Measurements from ENCODE around the gene TNFRSF13B.

The TNFRSF13B gene

DNA sequence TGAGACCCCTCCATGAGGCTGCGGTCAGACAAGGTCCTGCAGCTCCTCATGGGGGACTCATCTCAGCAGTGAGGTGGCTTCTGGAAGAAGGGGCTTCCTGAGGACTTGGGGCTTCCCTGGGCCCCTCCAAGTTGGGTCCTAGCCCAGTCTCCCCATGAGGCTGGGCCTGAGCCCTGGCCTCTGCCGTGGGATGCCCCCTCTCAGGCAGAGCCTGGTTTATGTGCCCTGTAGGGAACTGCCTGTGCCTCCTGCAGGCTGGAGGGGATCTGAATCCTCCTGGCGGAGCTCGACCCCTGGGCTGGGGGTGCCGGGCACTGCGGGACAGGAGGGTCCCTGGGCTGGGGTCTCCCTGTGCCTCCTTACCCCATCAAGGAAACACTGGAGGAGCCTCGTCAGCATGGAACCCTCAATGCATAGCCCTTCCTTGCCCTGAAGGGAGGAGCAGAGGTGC, 45.8 kb downstream of the TNFRSF13B start:
- no peak overlapping the region for H2BK15ac ChIP-seq (replicated peaks; ENCODE audit: low read depth)

DNA sequence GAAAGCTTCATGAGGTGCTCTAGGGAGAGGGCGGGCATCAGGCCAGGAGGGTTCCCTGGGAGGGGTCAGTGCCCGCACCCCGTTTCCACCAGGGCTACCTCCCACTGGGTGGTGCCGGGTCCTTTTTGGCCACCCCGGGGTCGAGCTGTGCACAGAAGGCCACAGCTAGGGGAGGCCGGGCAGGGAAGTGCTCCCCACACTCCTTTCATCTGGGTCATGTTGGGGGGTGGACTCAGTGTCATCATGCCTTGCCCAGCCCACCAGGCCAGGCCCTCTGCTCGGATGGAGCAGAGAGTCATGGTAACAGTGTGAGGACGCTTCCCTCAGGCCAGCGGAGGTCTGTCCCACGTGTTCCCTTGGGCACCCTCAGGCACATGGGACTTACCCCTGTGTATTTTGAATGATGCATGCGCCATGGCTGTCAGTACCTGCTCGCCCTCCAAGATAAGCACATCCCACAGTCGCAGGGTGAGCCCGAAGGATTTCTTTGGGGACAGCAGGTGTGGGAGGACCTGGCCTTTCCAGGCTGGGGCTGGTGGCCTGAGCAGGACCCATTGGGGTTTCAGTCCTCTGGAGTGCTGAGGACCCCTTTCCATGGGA, 46.4 kb downstream of the TNFRSF13B start:
- no peak overlapping the region for H3K9ac ChIP-seq (ENCODE audit: low read length)
- no peak overlapping the region for H3K27ac ChIP-seq (ENCODE audit: low read depth, low read length)
- H3K36me3 ChIP-seq (ENCODE audit: control insufficient read depth, insufficient read depth, low read length): no peaks in the 10 kb centered on the region
- no peak overlapping the region for H4K5ac ChIP-seq (ENCODE audit: low read length)
- no peak overlapping the region for H3K4me2 ChIP-seq (ENCODE audit: low read length)
- H3K79me2 ChIP-seq (ENCODE audit: control insufficient read depth, insufficient read depth, low read length): no peaks in the 10 kb centered on the region
- H3K56ac ChIP-seq (ENCODE audit: low read length): no peak overlapping the region
- H3K18ac ChIP-seq (ENCODE audit: low read length): no peak overlapping the region
- no peak overlapping the region for H3K4me3 ChIP-seq (ENCODE audit: low read length)
- no peak for DNase-seq
- no peaks in the 10 kb centered on the region for H3K4me1 ChIP-seq (ENCODE audit: control insufficient read depth, low read depth, low read length)
- no peaks in the 10 kb centered on the region for H3K79me1 ChIP-seq (ENCODE audit: low read length)
- no peak overlapping the region for H3K4ac ChIP-seq (ENCODE audit: low read depth, low read length)
- H3K27me3 ChIP-seq (ENCODE audit: insufficient read depth, low read length, poor library complexity): no peaks in the 10 kb centered on the region
- H2BK15ac ChIP-seq (replicated peaks; ENCODE audit: low read depth): no peak overlapping the region
- H2BK120ac ChIP-seq (ENCODE audit: low read depth, low read length): no peak overlapping the region
- H4K8ac ChIP-seq (ENCODE audit: low read depth, low read length): no peak overlapping the region
- H3K23ac ChIP-seq (ENCODE audit: low read length): no peak overlapping the region
- H2BK5ac ChIP-seq (ENCODE audit: low read length): no peak overlapping the region
- no CpG with 5 or more reads among the region's 15 CpGs for WGBS (ENCODE audit: extremely low coverage, insufficient coverage, low lambda C conversion rate)
- H2AK5ac ChIP-seq (ENCODE audit: low read length): no peak overlapping the region

More for the DNA sequence above, 45.8 kb downstream of the TNFRSF13B start:
- no peak overlapping the region for H3K23ac ChIP-seq (ENCODE audit: low read length)
- no peak overlapping the region for H3K9ac ChIP-seq (ENCODE audit: low read length)
- no peaks in the 10 kb centered on the region for H3K27me3 ChIP-seq (ENCODE audit: insufficient read depth, low read length, poor library complexity)
- H2BK120ac ChIP-seq (ENCODE audit: low read depth, low read length): no peak overlapping the region
- WGBS (ENCODE audit: extremely low coverage, insufficient coverage, low lambda C conversion rate): no CpG with 5 or more reads among the region's 7 CpGs
- no peak overlapping the region for H3K27ac ChIP-seq (ENCODE audit: low read depth, low read length)
- H3K79me1 ChIP-seq (ENCODE audit: low read length): no peaks in the 10 kb centered on the region
- H3K79me2 ChIP-seq (ENCODE audit: control insufficient read depth, insufficient read depth, low read length): no peaks in the 10 kb centered on the region
- no peaks in the 10 kb centered on the region for H3K4me1 ChIP-seq (ENCODE audit: control insufficient read depth, low read depth, low read length)
- H2BK5ac ChIP-seq (ENCODE audit: low read length): no peak overlapping the region
- no peak overlapping the region for H3K4me3 ChIP-seq (ENCODE audit: low read length)
- H4K8ac ChIP-seq (ENCODE audit: low read depth, low read length): no peak overlapping the region
- no peak overlapping the region for H3K56ac ChIP-seq (ENCODE audit: low read length)
- no peak overlapping the region for H4K5ac ChIP-seq (ENCODE audit: low read length)
- H3K18ac ChIP-seq (ENCODE audit: low read length): no peak overlapping the region
- H3K4me2 ChIP-seq (ENCODE audit: low read length): no peak overlapping the region
- H2AK5ac ChIP-seq (ENCODE audit: low read length): no peak overlapping the region
- H3K4ac ChIP-seq (ENCODE audit: low read depth, low read length): no peak overlapping the region
- DNase-seq: no peak
- H3K36me3 ChIP-seq (ENCODE audit: control insufficient read depth, insufficient read depth, low read length): no peaks in the 10 kb centered on the region

- no peaks in the 10 kb centered on the region for H3K4me1 ChIP-seq (ENCODE audit: control insufficient read depth, low read depth, low read length)
- H3K4ac ChIP-seq (ENCODE audit: low read depth, low read length): no peak overlapping the region
- no peak overlapping the region for H3K9ac ChIP-seq (ENCODE audit: low read length)
- H2BK120ac ChIP-seq (ENCODE audit: low read depth, low read length): no peak overlapping the region
- no peaks in the 10 kb centered on the region for H3K27me3 ChIP-seq (ENCODE audit: insufficient read depth, low read length, poor library complexity)
- no peaks in the 10 kb centered on the region for H3K79me1 ChIP-seq (ENCODE audit: low read length)
- no peak overlapping the region for H4K8ac ChIP-seq (ENCODE audit: low read depth, low read length)
- WGBS (ENCODE audit: extremely low coverage, insufficient coverage, low lambda C conversion rate): no CpG with 5 or more reads among the region's 10 CpGs
- no peak overlapping the region for H4K5ac ChIP-seq (ENCODE audit: low read length)
- H3K4me2 ChIP-seq (ENCODE audit: low read length): no peak overlapping the region
- no peak overlapping the region for H2BK15ac ChIP-seq (replicated peaks; ENCODE audit: low read depth)
- no peaks in the 10 kb centered on the region for H3K36me3 ChIP-seq (ENCODE audit: control insufficient read depth, insufficient read depth, low read length)
- H3K23ac ChIP-seq (ENCODE audit: low read length): no peak overlapping the region
- H3K79me2 ChIP-seq (ENCODE audit: control insufficient read depth, insufficient read depth, low read length): no peaks in the 10 kb centered on the region
- H2BK5ac ChIP-seq (ENCODE audit: low read length): no peak overlapping the region
- DNase-seq: no peak
- no peak overlapping the region for H3K18ac ChIP-seq (ENCODE audit: low read length)
- H3K4me3 ChIP-seq (ENCODE audit: low read length): no peak overlapping the region
- H3K27ac ChIP-seq (ENCODE audit: low read depth, low read length): no peak overlapping the region
- no peak overlapping the region for H2AK5ac ChIP-seq (ENCODE audit: low read length)
- H3K56ac ChIP-seq (ENCODE audit: low read length): no peak overlapping the region
Measured at GRCh38 chr17:16924696-16925440, 47.0 kb downstream of the TNFRSF13B start.

DNA sequence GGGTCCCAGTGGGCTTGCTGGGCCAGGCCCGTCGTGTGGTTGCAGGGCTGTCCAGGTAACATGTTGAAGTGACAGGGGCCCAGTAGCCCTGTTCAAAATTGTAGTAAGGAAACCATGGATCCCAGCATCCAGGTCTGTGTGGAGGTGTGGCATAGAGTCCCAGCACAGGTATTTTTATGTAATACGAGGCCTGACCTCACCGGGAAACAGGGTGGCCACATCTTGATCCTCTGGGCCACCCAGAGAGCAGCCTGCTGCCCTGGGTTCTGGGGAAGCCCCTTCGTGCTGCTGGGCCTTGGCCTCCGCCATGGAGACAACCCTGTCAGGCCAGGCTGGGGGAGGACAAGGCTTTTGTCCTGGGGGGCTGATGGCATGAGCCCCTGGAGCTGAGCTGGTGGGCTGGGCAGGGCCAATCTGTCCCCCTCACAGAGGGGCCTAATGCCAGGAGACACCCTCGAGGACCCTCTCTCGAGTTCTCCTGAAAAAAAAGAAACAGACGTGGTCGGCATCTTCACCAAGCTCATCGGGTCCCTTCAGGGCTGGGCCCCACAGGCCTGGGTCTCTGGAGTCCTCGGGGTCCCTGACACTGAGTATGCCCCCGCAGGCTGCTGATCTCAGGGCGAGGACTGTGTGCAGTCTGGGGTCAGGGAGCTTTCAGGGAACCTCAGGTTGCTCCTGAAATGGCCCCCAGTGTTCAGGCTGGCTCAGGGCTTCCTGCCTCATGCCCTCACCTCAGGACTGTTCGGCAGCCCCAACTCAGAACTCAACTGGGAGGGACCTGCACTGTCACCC, 47.8 kb downstream of the TNFRSF13B start:
- Histone ChIP-seq H3K79me1 (ENCODE audit: low read length) (no peaks in the 10 kb centered on the region), H3K4me1 (ENCODE audit: control insufficient read depth, low read depth, low read length) (no peaks in the 10 kb centered on the region), H3K56ac (ENCODE audit: low read length) (no peak overlapping the region), H3K27ac (ENCODE audit: low read depth, low read length) (no peak overlapping the region), H3K4me3 (ENCODE audit: low read length) (no peak overlapping the region), H4K5ac (ENCODE audit: low read length) (no peak overlapping the region), H3K9ac (ENCODE audit: low read length) (no peak overlapping the region), H3K4ac (ENCODE audit: low read depth, low read length) (no peak overlapping the region), H2BK15ac (replicated peaks; ENCODE audit: low read depth) (no peak overlapping the region), H3K18ac (ENCODE audit: low read length) (no peak overlapping the region), H3K79me2 (ENCODE audit: control insufficient read depth, insufficient read depth, low read length) (no peaks in the 10 kb centered on the region), H3K23ac (ENCODE audit: low read length) (no peak overlapping the region), H2AK5ac (ENCODE audit: low read length) (no peak overlapping the region), H3K27me3 (ENCODE audit: insufficient read depth, low read length, poor library complexity) (no peaks in the 10 kb centered on the region), H2BK5ac (ENCODE audit: low read length) (no peak overlapping the region), H3K4me2 (ENCODE audit: low read length) (no peak overlapping the region), H2BK120ac (ENCODE audit: low read depth, low read length) (no peak overlapping the region), H3K36me3 (ENCODE audit: control insufficient read depth, insufficient read depth, low read length) (no peaks in the 10 kb centered on the region), H4K8ac (ENCODE audit: low read depth, low read length) (no peak overlapping the region)
- no CpG with 5 or more reads among the region's 15 CpGs for WGBS (ENCODE audit: extremely low coverage, insufficient coverage, low lambda C conversion rate)
- no peak for DNase-seq

DNA sequence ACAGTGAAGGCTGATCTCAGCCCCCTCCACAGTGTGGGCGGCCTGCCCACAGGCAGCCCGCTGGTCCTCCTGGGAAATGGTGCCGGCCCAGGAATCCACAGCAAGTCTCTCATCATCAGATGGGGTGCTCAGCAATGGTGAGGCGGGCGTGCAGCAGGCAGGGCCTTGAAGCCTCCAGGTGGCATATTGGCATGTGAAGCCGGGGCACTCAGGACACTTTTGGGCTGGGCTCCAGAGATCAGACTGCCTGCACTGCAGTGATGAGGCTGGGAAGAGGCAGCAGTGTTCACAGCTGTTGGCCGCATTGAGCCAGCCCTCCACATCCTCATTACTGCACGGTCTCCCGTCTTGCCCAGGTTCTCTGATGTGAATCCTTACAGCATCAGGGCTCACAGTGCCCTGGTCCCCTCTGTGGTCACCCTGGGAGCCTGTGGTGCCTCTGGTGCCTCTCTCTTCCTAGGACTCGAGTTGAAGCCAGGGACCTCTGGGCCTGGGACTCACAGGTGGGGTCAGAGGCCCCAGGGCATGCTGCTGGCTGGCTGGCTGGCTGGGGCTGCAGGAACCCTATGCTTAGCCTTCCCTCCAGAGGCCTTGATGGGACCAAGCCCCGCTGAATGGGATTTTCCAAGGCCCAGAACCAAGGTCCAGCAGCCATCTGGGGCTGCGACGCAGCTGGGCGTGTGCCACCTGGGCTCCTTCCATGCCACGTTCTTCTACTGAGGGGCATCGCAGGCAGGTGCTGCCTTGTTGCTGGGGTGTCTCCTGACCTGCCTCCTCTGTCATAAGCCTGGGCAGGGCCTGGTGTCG, 48.6 kb downstream of the TNFRSF13B start:
- H3K56ac ChIP-seq (ENCODE audit: low read length): no peak overlapping the region
- DNase-seq: no peak
- no peak overlapping the region for H3K4me2 ChIP-seq (ENCODE audit: low read length)
- H2BK120ac ChIP-seq (ENCODE audit: low read depth, low read length): no peak overlapping the region
- no peaks in the 10 kb centered on the region for H3K4me1 ChIP-seq (ENCODE audit: control insufficient read depth, low read depth, low read length)
- no peak overlapping the region for H3K4me3 ChIP-seq (ENCODE audit: low read length)
- H3K18ac ChIP-seq (ENCODE audit: low read length): no peak overlapping the region
- no peak overlapping the region for H4K8ac ChIP-seq (ENCODE audit: low read depth, low read length)
- H3K27me3 ChIP-seq (ENCODE audit: insufficient read depth, low read length, poor library complexity): no peaks in the 10 kb centered on the region
- H3K27ac ChIP-seq (ENCODE audit: low read depth, low read length): no peak overlapping the region
- no peak overlapping the region for H3K9ac ChIP-seq (ENCODE audit: low read length)
- H3K36me3 ChIP-seq (ENCODE audit: control insufficient read depth, insufficient read depth, low read length): no peaks in the 10 kb centered on the region
- no CpG with 5 or more reads among the region's 17 CpGs for WGBS (ENCODE audit: extremely low coverage, insufficient coverage, low lambda C conversion rate)
- H2AK5ac ChIP-seq (ENCODE audit: low read length): no peak overlapping the region
- H2BK5ac ChIP-seq (ENCODE audit: low read length): no peak overlapping the region
- H4K5ac ChIP-seq (ENCODE audit: low read length): no peak overlapping the region
- H3K79me1 ChIP-seq (ENCODE audit: low read length): no peaks in the 10 kb centered on the region
- H3K23ac ChIP-seq (ENCODE audit: low read length): no peak overlapping the region
- no peak overlapping the region for H3K4ac ChIP-seq (ENCODE audit: low read depth, low read length)
- no peak overlapping the region for H2BK15ac ChIP-seq (replicated peaks; ENCODE audit: low read depth)
- no peaks in the 10 kb centered on the region for H3K79me2 ChIP-seq (ENCODE audit: control insufficient read depth, insufficient read depth, low read length)
